ENCODE measurements around the gene C19orf73.
"Not testable (repeated sequence)": the region's sequence is repeated elsewhere in the genome, so short reads cannot be mapped to it uniquely, and the experiment has no call there.

The C19orf73 gene

GRCh38 chr19:49148784-49149651, 30.1 kb upstream of the C19orf73 start:
- DNase-seq = peak in 1 of 2 donors; percentile 64

GRCh38 chr19:49148044-49148682, 29.2 kb upstream of the C19orf73 start:
- DNase-seq = no peak

- not testable (repeated sequence) for DNase-seq
Measured at GRCh38 chr19:49146408-49146770, 27.4 kb upstream of the C19orf73 start.

- DNase-seq = peak; percentile 43 to 58
Measured at GRCh38 chr19:49145573-49146407, 26.8 kb upstream of the C19orf73 start.

- peak in 1 of 2 donors; percentile 10 for DNase-seq
Measured at GRCh38 chr19:49142866-49143335, 24.0 kb upstream of the C19orf73 start.

- no peak for DNase-seq
Measured at GRCh38 chr19:49141352-49141751, 22.4 kb upstream of the C19orf73 start.

- no peak for DNase-seq
Measured at GRCh38 chr19:49140951-49141350, 22.0 kb upstream of the C19orf73 start.

- DNase-seq = no peak
Measured at GRCh38 chr19:49136771-49137171, 17.8 kb upstream of the C19orf73 start.

- DNase-seq = no peak
Measured at GRCh38 chr19:49135686-49136085, 16.7 kb upstream of the C19orf73 start.

- no peak for DNase-seq
Measured at GRCh38 chr19:49133621-49134454, 14.9 kb upstream of the C19orf73 start.

GRCh38 chr19:49132974-49133609, 14.1 kb upstream of the C19orf73 start:
- no peak for DNase-seq

GRCh38 chr19:49130325-49130724, 11.4 kb upstream of the C19orf73 start:
- DNase-seq = no peak

GRCh38 chr19:49129238-49129583, 10.3 kb upstream of the C19orf73 start:
- no peak for DNase-seq

- DNase-seq = no peak
Measured at GRCh38 chr19:49128545-49129237, 9.7 kb upstream of the C19orf73 start.

- DNase-seq = peak; percentile 83 to 92
Measured at GRCh38 chr19:49127674-49128544, 9.0 kb upstream of the C19orf73 start.

GRCh38 chr19:49127225-49127624, 8.3 kb upstream of the C19orf73 start:
- not testable (repeated sequence) for DNase-seq

GRCh38 chr19:49126575-49126974, 7.6 kb upstream of the C19orf73 start:
- no peak for DNase-seq

- DNase-seq = no peak
Measured at GRCh38 chr19:49125025-49125731, 6.2 kb upstream of the C19orf73 start.

- DNase-seq = not testable (repeated sequence)
Measured at GRCh38 chr19:49123285-49123684, 4.3 kb upstream of the C19orf73 start.
